Heart left ventricle (tissue), 13 donors: Measurements from ENCODE around the gene CDHR5.

Experiments
- CTCF ChIP-seq, 12 donors: fragments of 200-600 bp; sonication (generic) in 4 of 12; IDR thresholded peaks; one replicate each; pipeline versions ENCODE4 v1.5.0 to v1.8.0; 2018 to 2022; ENCODE audit warnings: antibody characterized with exemption in 12 of 12, mild to moderate bottlenecking in 5 of 12
- POLR2A ChIP-seq, 2 donors: fragments of 450-650 bp; IDR thresholded peaks; one replicate each; pipeline ENCODE4 v1.6.1; 2017; ENCODE audit warnings: antibody characterized with exemption in 2 of 2, mild to moderate bottlenecking in 2 of 2, moderate library complexity in 2 of 2
- donor health status: ischemic (EF 13 %, LVEDD 7.1; RV severe dilation, severe dysfunction).
- donor health status: DM: no; HTN: yes; CAD: no.
- donor health status: DM: no; HTN: no; CAD: no.
- donor health status: ischemic (EF 25% LVEDD 6.9; RV normal size, moderate dysfunction).
- donor health status: ischemic (EF 25% LVEDD 5.7; RV mildly dilated, moderate dysfunction).
- donor health status: ischemic (EF 35%, LVEDD 5.7; RV mildly dilated, moderate dysfunction).
- donor health status: nonischemic (EF 11% LVEDD 7.7; RV severe dilation, severe dysfunction).
- donor health status: DM: yes; HTN: yes; CAD: no.
- donor health status: PGD.
- donor health status: ischemic (EF 29% LVEDD 5.4; RV normal size, mild dysfunction).
- donor health status: nonischemic (EF 23%, LVEDD 6.1; RV moderate dilation, normal function).

GRCh38 chr11:617912-618682 lies 6.7 kb downstream of the CDHR5 start:
- TF ChIP-seq CTCF (IDR thresholded peaks at IDR 0.05) (no peak), POLR2A (IDR thresholded peaks at IDR 0.05) (no peak)
